Neural cell (in vitro differentiated cells): ENCODE results near the gene PRRC2B. TPM values are rescaled to one million over a fixed set of nuclear protein-coding genes. Genes with fewer than 3 reads are reported as not detected.

Experiments used
- H2AFZ ChIP-seq: fragments of 200-600, 300-800 bp; sonication (generic), shearing (Covaris generic); 2 replicates; pipeline ENCODE4 v1.6.0; 2014; ENCODE audit warnings: low read depth, mild to moderate bottlenecking, antibody characterized with exemption, low read length, moderate library complexity
- H3F3A ChIP-seq: fragments of 200-600 bp; shearing (Covaris generic); 2 replicates; pipeline ENCODE4 v1.6.1; 2016; ENCODE audit warnings: mild to moderate bottlenecking, moderate library complexity, mixed read lengths, antibody characterized with exemption, low read length; ENCODE audit not compliant: insufficient read depth, poor library complexity, severe bottlenecking
- H3K27ac ChIP-seq: fragments of 200-600, 300-800 bp; sonication (generic), shearing (Covaris generic); 2 replicates; pipeline ENCODE4 v1.5.1; 2014; ENCODE audit warnings: mild to moderate bottlenecking, low read length, moderate library complexity
- H3K27me3 ChIP-seq: fragments of 300-800, 200-600 bp; sonication (generic), shearing (Covaris generic); 2 replicates; pipeline ENCODE4 v1.6.0; 2014; ENCODE audit warnings: mild to moderate bottlenecking, low read depth, low read length, moderate library complexity; ENCODE audit not compliant: insufficient read depth
- H3K36me3 ChIP-seq: fragments of 300-800, 200-600 bp; sonication (generic), shearing (Covaris generic); 2 replicates; pipeline ENCODE4 v1.5.1; 2014; ENCODE audit warnings: mild to moderate bottlenecking, antibody characterized with exemption, low read length, moderate library complexity; ENCODE audit not compliant: insufficient read depth
- H3K4me2 ChIP-seq: fragments of 300-800, 200-600 bp; sonication (generic), shearing (Covaris generic); 2 replicates; pipeline ENCODE4 v1.6.0; 2014; ENCODE audit warnings: mild to moderate bottlenecking, low read length
- H3K4me3 ChIP-seq: fragments of 300-800, 200-600 bp; sonication (generic), shearing (Covaris generic); 2 replicates; pipeline ENCODE4 v1.5.1; 2014; ENCODE audit warnings: mild to moderate bottlenecking, low read length, moderate library complexity
- H3K79me2 ChIP-seq: fragments of 200-600 bp; shearing (Covaris generic); replicated peaks from 2 replicates; pipeline ENCODE4 v1.6.0; 2014; ENCODE audit warnings: mild to moderate bottlenecking, low read length, moderate library complexity; ENCODE audit not compliant: insufficient read depth
- H3K9ac ChIP-seq: fragments of 300-800, 200-600 bp; sonication (generic), shearing (Covaris generic); 2 replicates; pipeline ENCODE4 v1.6.1; 2016; ENCODE audit warnings: mild to moderate bottlenecking, low read length, mixed read lengths
- H3K9me2 ChIP-seq: fragments of 200-600 bp; shearing (Covaris generic); 2 replicates; pipeline ENCODE4 v1.6.1; 2016; ENCODE audit warnings: mild to moderate bottlenecking, low read length, mixed read lengths; ENCODE audit not compliant: insufficient read depth
- H3K9me3 ChIP-seq: fragments of 200-600, 300-800 bp; sonication (generic), shearing (Covaris generic); 2 replicates; pipeline ENCODE4 v1.6.1; 2016; ENCODE audit warnings: mild to moderate bottlenecking, mixed run types, low read length, moderate library complexity, mixed read lengths
- H4K20me1 ChIP-seq: fragments of 200-600 bp; shearing (Covaris generic); 2 replicates; pipeline ENCODE4 v1.6.1; 2016; ENCODE audit warnings: mild to moderate bottlenecking, mixed run types; ENCODE audit not compliant: insufficient read depth
- CTCF ChIP-seq: fragments of 450-650 bp; IDR thresholded peaks from 2 replicates; pipeline ENCODE4 v1.5.1; 2014; ENCODE audit warnings: antibody characterized with exemption, mild to moderate bottlenecking, moderate library complexity; ENCODE audit not compliant: poor library complexity, severe bottlenecking
- EP300 ChIP-seq: fragments of 450-650 bp; conservative IDR thresholded peaks from 2 replicates; pipeline ENCODE4 v1.6.1; 2014; ENCODE audit warnings: antibody characterized with exemption, mild to moderate bottlenecking, moderate library complexity; ENCODE audit not compliant: poor library complexity, severe bottlenecking
- EZH2 ChIP-seq: fragments of 200-600, 300-800 bp; shearing (Covaris generic), sonication (generic); IDR thresholded peaks from 2 replicates; pipeline ENCODE4 v1.6.1; 2014; ENCODE audit warnings: antibody characterized with exemption, low read length, borderline replicate concordance, mild to moderate bottlenecking; ENCODE audit not compliant: insufficient read depth, poor library complexity, severe bottlenecking
- MXI1 ChIP-seq: fragments of 450-650 bp; conservative IDR thresholded peaks from 2 replicates; pipeline ENCODE4 v1.6.1; 2014; ENCODE audit warnings: antibody characterized with exemption, mild to moderate bottlenecking; ENCODE audit not compliant: poor library complexity, severe bottlenecking
- POLR2AphosphoS5 ChIP-seq: IDR thresholded peaks from 2 replicates; pipeline ENCODE4 v1.6.1; 2012
- RAD21 ChIP-seq: fragments of 450-650 bp; conservative IDR thresholded peaks from 2 replicates; pipeline ENCODE4 v1.6.1; 2014; ENCODE audit warnings: antibody characterized with exemption, mild to moderate bottlenecking, moderate library complexity
- REST ChIP-seq: IDR thresholded peaks from 2 replicates; pipeline ENCODE4 v1.6.1; 2012; ENCODE audit warnings: borderline replicate concordance
- SMC3 ChIP-seq: fragments of 450-650 bp; conservative IDR thresholded peaks from 2 replicates; pipeline ENCODE4 v1.6.1; 2014; ENCODE audit warnings: antibody characterized with exemption, mild to moderate bottlenecking, moderate library complexity; ENCODE audit not compliant: poor library complexity
- TAF1 ChIP-seq: IDR thresholded peaks from 2 replicates; pipeline ENCODE4 v1.6.1; 2012; ENCODE audit warnings: low read depth
- polyA plus RNA-seq: library from polyadenylated mRNA; depleted of rRNA; stranded (reverse); fragments of >200 nt; gene quantifications from 2 replicates; pipeline ENCODE4 v1.2.3, GENCODE V29; 2014

PRRC2B gene
- polyA plus RNA-seq, 1 donor from 2014 or later: 89.5 TPM

- no peak overlapping the region for H3K27ac ChIP-seq
- no peaks in the 10 kb centered on the region for H3K9me3 ChIP-seq
- H3K4me2 ChIP-seq: no peak overlapping the region
- H3K36me3 ChIP-seq: no peaks in the 10 kb centered on the region
- no peak overlapping the region for H3K4me3 ChIP-seq
- TF ChIP-seq EP300 (no peak), TAF1 (no peak), EZH2 (no peak), RAD21 (no peak), REST (no peak)
- no peaks in the 10 kb centered on the region for H3K9me2 ChIP-seq
- H3K27me3 ChIP-seq: no peaks in the 10 kb centered on the region
- H3K9ac ChIP-seq: no peak overlapping the region
- peaks cover 6% of the 10 kb centered on the region for H4K20me1 ChIP-seq
- peaks cover 5% of the 10 kb centered on the region for H3K79me2 ChIP-seq
- no peak overlapping the region for H2AFZ ChIP-seq
- H3F3A ChIP-seq: no peaks in the 10 kb centered on the region
Observed at GRCh38 chr9:131484560-131485185, 90.8 kb downstream of the PRRC2B start.

GRCh38 chr9:131485206-131485605, 91.3 kb downstream of the PRRC2B start:
- no peaks in the 10 kb centered on the region for H3K36me3 ChIP-seq
- no peaks in the 10 kb centered on the region for H3F3A ChIP-seq
- TF ChIP-seq CTCF: no peak
- H3K9ac ChIP-seq: no peak overlapping the region
- H3K4me3 ChIP-seq: no peak overlapping the region
- no peaks in the 10 kb centered on the region for H3K9me2 ChIP-seq
- H3K4me2 ChIP-seq: no peak overlapping the region
- peaks cover 2% of the 10 kb centered on the region for H3K79me2 ChIP-seq
- H2AFZ ChIP-seq: no peak overlapping the region
- no peaks in the 10 kb centered on the region for H3K9me3 ChIP-seq
- H3K27ac ChIP-seq: no peak overlapping the region
- H4K20me1 ChIP-seq: peaks cover 6% of the 10 kb centered on the region
- no peaks in the 10 kb centered on the region for H3K27me3 ChIP-seq

DNA sequence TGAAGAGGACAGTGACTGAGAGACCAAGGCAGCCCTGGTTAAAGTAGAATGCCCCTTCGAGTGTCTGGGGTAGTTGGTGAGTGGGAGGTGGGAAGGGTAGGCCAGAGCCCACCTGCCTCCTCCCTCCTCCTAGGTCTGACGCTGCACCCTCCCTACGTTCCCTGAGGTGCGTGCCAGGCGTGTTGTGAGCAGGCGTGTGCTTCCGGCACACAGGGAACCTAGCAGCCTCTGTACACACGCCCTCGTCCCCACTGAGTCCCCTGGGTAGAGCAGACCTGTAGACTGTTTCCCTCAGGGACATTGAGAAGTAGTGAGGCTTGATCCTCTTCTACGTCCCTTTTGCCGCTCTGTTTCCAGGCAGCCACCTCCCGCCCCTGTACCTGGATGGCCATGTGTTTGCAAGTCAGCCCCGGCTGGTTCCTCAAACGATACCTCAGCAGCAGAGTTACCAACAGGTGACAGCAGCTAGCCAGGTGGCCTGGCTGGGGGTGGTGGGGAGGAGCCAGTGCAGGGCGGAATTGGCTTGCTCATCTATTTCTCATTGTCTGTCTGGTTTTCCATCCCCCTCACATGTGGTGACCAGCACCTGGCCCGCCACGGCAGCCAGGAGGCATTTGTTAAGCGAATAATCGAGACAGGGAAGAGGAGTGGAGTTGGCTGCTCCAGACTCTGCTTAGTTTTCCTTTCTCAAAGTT, 92.0 kb downstream of the PRRC2B start:
- no peaks in the 10 kb centered on the region for H3K9me2 ChIP-seq
- H3K4me2 ChIP-seq: no peak overlapping the region
- H3K4me3 ChIP-seq: no peak overlapping the region
- TF ChIP-seq POLR2AphosphoS5 (no peak), RAD21 (no peak), CTCF (no peak), EZH2 (no peak), MXI1 (no peak), EP300 (no peak), SMC3 (no peak), TAF1 (no peak), REST (no peak)
- H3K9ac ChIP-seq: no peak overlapping the region
- no peak overlapping the region for H3K27ac ChIP-seq
- H2AFZ ChIP-seq: no peak overlapping the region
- H3F3A ChIP-seq: no peaks in the 10 kb centered on the region
- no peaks in the 10 kb centered on the region for H3K9me3 ChIP-seq
- H4K20me1 ChIP-seq: peaks cover 6% of the 10 kb centered on the region
- H3K36me3 ChIP-seq: peaks cover 2% of the 10 kb centered on the region
- H3K79me2 ChIP-seq: no peaks in the 10 kb centered on the region
- no peaks in the 10 kb centered on the region for H3K27me3 ChIP-seq
